Progenitor cell of endocrine pancreas (in vitro differentiated cells): ENCODE results near the gene GIN1. TPM values are rescaled to one million over a fixed set of nuclear protein-coding genes. Genes with fewer than 3 reads are reported as not detected.
"Not testable (repeated sequence)": the region's sequence is repeated elsewhere in the genome, so short reads cannot be mapped to it uniquely, and the experiment has no call there.

ENCODE experiments used
- DNase-seq: peaks from one replicate; pipeline ENCODE4 v3.0.0; 2021; ENCODE audit warnings: low spot score; ENCODE audit not compliant: unreplicated experiment
- H3K27ac Mint-ChIP-seq: 2 replicates; pipeline ENCODE4 v1.8.0; 2021; ENCODE audit warnings: mild to moderate bottlenecking, moderate library complexity, mixed read lengths
- H3K27me3 Mint-ChIP-seq: 2 replicates; pipeline ENCODE4 v1.8.0; 2021; ENCODE audit warnings: mixed read lengths
- H3K36me3 Mint-ChIP-seq: 2 replicates; pipeline ENCODE4 v1.8.0; 2022; ENCODE audit warnings: mixed read lengths; ENCODE audit not compliant: insufficient read depth
- H3K4me1 Mint-ChIP-seq: 2 replicates; pipeline ENCODE4 v1.8.0; 2021; ENCODE audit warnings: low read depth, mixed read lengths
- H3K4me3 Mint-ChIP-seq: 2 replicates; pipeline ENCODE4 v1.8.0; 2021; ENCODE audit warnings: low read depth, mild to moderate bottlenecking, moderate library complexity, mixed read lengths
- H3K9me3 Mint-ChIP-seq: 2 replicates; pipeline ENCODE4 v1.8.0; 2021; ENCODE audit warnings: low read depth, mixed read lengths
- CTCF ChIP-seq: fragments of 200-600 bp; sonication (generic); IDR thresholded peaks from one replicate; pipeline ENCODE4 v1.5.0; 2021; ENCODE audit warnings: antibody characterized with exemption, mild to moderate bottlenecking; ENCODE audit not compliant: unreplicated experiment
- total RNA-seq: library from RNA; stranded (reverse); gene quantifications from 2 replicates; pipeline ENCODE4 v1.2.1, GENCODE V29; 2021

Gene GIN1
- total RNA-seq, 1 donor from 2014 or later, result 9.0 TPM

- H3K4me3 Mint-ChIP-seq, result no peak overlapping the region
- H3K36me3 Mint-ChIP-seq, result peaks cover 26% of the 10 kb centered on the region
- no peaks in the 10 kb centered on the region for H3K4me1 Mint-ChIP-seq
- no peaks in the 10 kb centered on the region for H3K27me3 Mint-ChIP-seq
- DNase-seq, result no peak
- peaks cover 18% of the 10 kb centered on the region for H3K9me3 Mint-ChIP-seq
- no peak for TF ChIP-seq CTCF
- H3K27ac Mint-ChIP-seq, result no peak overlapping the region
Measured at GRCh38 chr5:103089272-103089671, 30.7 kb downstream of the GIN1 start.

- no peak for DNase-seq
- no peaks in the 10 kb centered on the region for H3K4me1 Mint-ChIP-seq
- TF ChIP-seq CTCF, result no peak
- H3K27me3 Mint-ChIP-seq, result no peaks in the 10 kb centered on the region
- H3K27ac Mint-ChIP-seq, result no peak overlapping the region
- peaks cover 28% of the 10 kb centered on the region for H3K36me3 Mint-ChIP-seq
- peaks cover 40% of the 10 kb centered on the region for H3K9me3 Mint-ChIP-seq
- H3K4me3 Mint-ChIP-seq, result no peak overlapping the region
Measured at GRCh38 chr5:103086547-103086946, 33.4 kb downstream of the GIN1 start.

GRCh38 chr5:103079796-103080195 lies 40.1 kb downstream of the GIN1 start:
- H3K36me3 Mint-ChIP-seq, result peaks cover 15% of the 10 kb centered on the region
- H3K4me3 Mint-ChIP-seq, result no peak overlapping the region
- H3K9me3 Mint-ChIP-seq, result peaks cover 70% of the 10 kb centered on the region
- no peak for DNase-seq
- TF ChIP-seq CTCF, result no peak
- no peak overlapping the region for H3K27ac Mint-ChIP-seq
- H3K4me1 Mint-ChIP-seq, result no peaks in the 10 kb centered on the region
- H3K27me3 Mint-ChIP-seq, result no peaks in the 10 kb centered on the region

GRCh38 chr5:103075442-103075841 lies 44.5 kb downstream of the GIN1 start:
- Mint-ChIP-seq H3K27me3 (no peaks in the 10 kb centered on the region), H3K27ac (no peak overlapping the region), H3K4me3 (no peak overlapping the region)

GRCh38 chr5:103073500-103073899 lies 46.4 kb downstream of the GIN1 start:
- not testable (repeated sequence) for H3K4me3 Mint-ChIP-seq, H3K36me3 Mint-ChIP-seq, DNase-seq, H3K4me1 Mint-ChIP-seq, H3K27ac Mint-ChIP-seq, H3K27me3 Mint-ChIP-seq
- H3K9me3 Mint-ChIP-seq, result peaks cover 46% of the 10 kb centered on the region

More at GRCh38 chr5:103075442-103075841, 44.5 kb downstream of the GIN1 start:
- Mint-ChIP-seq H3K36me3 (peaks cover 8% of the 10 kb centered on the region), H3K4me1 (no peaks in the 10 kb centered on the region), H3K9me3 (peaks cover 52% of the 10 kb centered on the region)
- DNase-seq, result no peak
- no peak for TF ChIP-seq CTCF

GRCh38 chr5:103066326-103066725 lies 53.6 kb downstream of the GIN1 start:
- Mint-ChIP-seq H3K27me3 (no peaks in the 10 kb centered on the region), H3K4me1 (peaks cover 4% of the 10 kb centered on the region), H3K27ac (no peak overlapping the region), H3K4me3 (no peak overlapping the region), H3K36me3 (no peaks in the 10 kb centered on the region), H3K9me3 (no peaks in the 10 kb centered on the region)
- no peak for DNase-seq
- TF ChIP-seq CTCF, result no peak
